Upper lobe of right lung (tissue), 1 donor: Measurements from ENCODE around the gene FRMD4A. TPM values are rescaled to one million over a fixed set of nuclear protein-coding genes. Genes with fewer than 3 reads are reported as not detected.

Source experiments
- ATAC-seq: fragments of 200-7000 bp; cut with Tn5 transposase; one replicate; pipeline ENCODE4 v1.9.1; 2020; ENCODE audit warnings: mild to moderate bottlenecking, moderate library complexity
- DNase-seq: peaks from one replicate; pipeline ENCODE4 v3.0.0-alpha.2; 2020
- H3K27ac ChIP-seq: fragments of 200-600 bp; one replicate; pipeline ENCODE4 v1.8.0; 2022
- H3K27me3 ChIP-seq: fragments of 200-600 bp; one replicate; pipeline ENCODE4 v1.8.0; 2022; ENCODE audit warnings: mild to moderate bottlenecking
- H3K36me3 ChIP-seq: fragments of 200-600 bp; one replicate; pipeline ENCODE4 v1.8.0; 2022
- H3K4me1 ChIP-seq: fragments of 200-600 bp; one replicate; pipeline ENCODE4 v1.8.0; 2022
- H3K4me3 ChIP-seq: fragments of 200-600 bp; one replicate; pipeline ENCODE4 v1.8.0; 2022; ENCODE audit warnings: mild to moderate bottlenecking
- H3K9me3 ChIP-seq: fragments of 200-600 bp; one replicate; pipeline ENCODE4 v1.8.0; 2022
- CTCF ChIP-seq: fragments of 200-600 bp; IDR thresholded peaks from one replicate; pipeline ENCODE4 v1.8.0; 2022; ENCODE audit warnings: antibody characterized with exemption
- intact Hi-C: fragments of 100-400 bp; cut with DNase I; formaldehyde crosslinking; loops from one replicate; pipeline ENCODE4 v1.11.0; 2022
- total RNA-seq: library from RNA; stranded (reverse); fragmentation: NEBNext Ultra II Directional; extraction: Animal tissue kit (Norgen Biotek cat#: 25700); gene quantifications from one replicate; pipeline ENCODE4 v1.2.1, GENCODE V29; 2021
- donor health status: DM: no; HTN: yes; CAD: no; lungs with severe emphysema.

The FRMD4A gene
- total RNA-seq, 1 donor from 2014 or later = 38.3 TPM

GRCh38 chr10:14195433-14195832 is 135.3 kb downstream of the FRMD4A start:
- intact Hi-C loops = loop anchor here (5.0 kb wide), 1 partner anchor 282 kb away; no protein-coding TSS in a partner anchor
- DNase-seq (no peak), ATAC-seq (no peak)
- H3K9me3 ChIP-seq = no peaks in the 10 kb centered on the region
- no peak for TF ChIP-seq CTCF
- H3K27me3 ChIP-seq = peaks cover 11% of the 10 kb centered on the region
- H3K4me1 ChIP-seq = no peaks in the 10 kb centered on the region
- H3K36me3 ChIP-seq = no peaks in the 10 kb centered on the region
- H3K4me3 ChIP-seq = no peak overlapping the region
- H3K27ac ChIP-seq = no peak overlapping the region

GRCh38 chr10:14192746-14193145 is 138.0 kb downstream of the FRMD4A start:
- Histone ChIP-seq H3K27me3 (peaks cover 1% of the 10 kb centered on the region), H3K4me3 (no peak overlapping the region), H3K36me3 (no peaks in the 10 kb centered on the region), H3K9me3 (no peaks in the 10 kb centered on the region), H3K27ac (no peak overlapping the region), H3K4me1 (no peaks in the 10 kb centered on the region)
- intact Hi-C loops = no loop called here
- ATAC-seq (no peak), DNase-seq (no peak)
- TF ChIP-seq CTCF = no peak

GRCh38 chr10:14191871-14192270 is 138.9 kb downstream of the FRMD4A start:
- Histone ChIP-seq H3K36me3 (no peaks in the 10 kb centered on the region), H3K27ac (no peak overlapping the region), H3K9me3 (no peaks in the 10 kb centered on the region), H3K27me3 (no peaks in the 10 kb centered on the region), H3K4me1 (no peaks in the 10 kb centered on the region), H3K4me3 (no peak overlapping the region)
- ATAC-seq = no peak
- DNase-seq = no peak
- intact Hi-C loops = no loop called here
- no peak for TF ChIP-seq CTCF

- TF ChIP-seq CTCF = no peak
- Histone ChIP-seq H3K27ac (no peak overlapping the region), H3K9me3 (no peaks in the 10 kb centered on the region), H3K36me3 (no peaks in the 10 kb centered on the region), H3K4me3 (no peak overlapping the region), H3K27me3 (no peaks in the 10 kb centered on the region), H3K4me1 (no peaks in the 10 kb centered on the region)
- no peak for ATAC-seq
- no peak for DNase-seq
- intact Hi-C loops = no loop called here
Observed at GRCh38 chr10:14191407-14191806, 139.3 kb downstream of the FRMD4A start.

GRCh38 chr10:14190702-14191101 is 140.0 kb downstream of the FRMD4A start:
- Histone ChIP-seq H3K4me1 (no peaks in the 10 kb centered on the region), H3K4me3 (no peak overlapping the region), H3K27me3 (no peaks in the 10 kb centered on the region), H3K27ac (no peak overlapping the region), H3K36me3 (no peaks in the 10 kb centered on the region), H3K9me3 (no peaks in the 10 kb centered on the region)
- DNase-seq (no peak), ATAC-seq (no peak)
- intact Hi-C loops = no loop called here
- TF ChIP-seq CTCF = no peak

GRCh38 chr10:14186245-14186644 is 144.5 kb downstream of the FRMD4A start:
- Histone ChIP-seq H3K4me3 (no peak overlapping the region), H3K36me3 (no peaks in the 10 kb centered on the region), H3K9me3 (no peaks in the 10 kb centered on the region), H3K27me3 (peaks cover 15% of the 10 kb centered on the region), H3K27ac (no peak overlapping the region), H3K4me1 (no peaks in the 10 kb centered on the region)
- DNase-seq = no peak
- ATAC-seq = no peak
- intact Hi-C loops = no loop called here
- no peak for TF ChIP-seq CTCF
